GM12872 (cell line): ENCODE data around the gene RBM39.

Experiments
- CTCF ChIP-seq: IDR thresholded peaks from 3 replicates; pipeline ENCODE4 v1.5.1; 2011; ENCODE audit warnings: low read depth, mild to moderate bottlenecking, low read length, moderate library complexity; ENCODE audit not compliant: insufficient read depth

Gene RBM39

GRCh38 chr20:35731862-35732643 is 10.0 kb downstream of the RBM39 start:
- no peak for TF ChIP-seq CTCF

GRCh38 chr20:35731469-35731788 is 10.6 kb downstream of the RBM39 start:
- no peak for TF ChIP-seq CTCF

GRCh38 chr20:35730583-35731468 is 11.2 kb downstream of the RBM39 start:
- no peak for TF ChIP-seq CTCF

GRCh38 chr20:35729836-35730582 is 12.1 kb downstream of the RBM39 start:
- no peak for TF ChIP-seq CTCF

- no peak for TF ChIP-seq CTCF
Measured at GRCh38 chr20:35729283-35729807, 12.7 kb downstream of the RBM39 start.

- no peak for TF ChIP-seq CTCF
Measured at GRCh38 chr20:35726842-35727711, 15.0 kb downstream of the RBM39 start.
